RCC 7860 (cell line): ENCODE measurements around the gene MGMT.

ENCODE experiments used
- DNase-seq: peaks from one replicate; pipeline ENCODE4 v3.0.0-alpha.2; 2015; ENCODE audit warnings: low spot score
- FAIRE-seq: peaks from 2 replicates; lab custom pipeline; 2012; peaks lifted over from hg19 to GRCh38; lab: Jason Lieb, UNC

Gene MGMT

DNA sequence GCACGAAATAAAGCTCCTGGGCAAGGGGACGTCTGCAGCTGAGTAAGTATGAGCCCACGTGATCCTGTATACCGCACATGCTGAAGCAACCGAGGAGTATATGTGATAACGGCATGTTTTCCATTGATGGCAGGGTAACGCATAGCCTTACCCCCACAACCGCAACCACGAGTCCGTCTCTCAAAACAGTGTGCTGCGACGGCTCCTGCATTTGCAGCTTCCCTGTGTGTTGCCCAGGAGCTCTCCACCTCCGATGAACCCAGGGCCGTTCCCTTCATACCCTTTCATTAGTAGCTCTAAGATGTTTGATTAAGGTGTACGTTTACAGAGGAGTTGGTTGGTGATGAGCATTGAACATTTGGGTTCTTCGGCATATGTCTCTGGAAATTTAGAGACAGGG is 69.3 kb downstream of the MGMT start:
- FAIRE-seq (no peak), DNase-seq (no peak)

DNA sequence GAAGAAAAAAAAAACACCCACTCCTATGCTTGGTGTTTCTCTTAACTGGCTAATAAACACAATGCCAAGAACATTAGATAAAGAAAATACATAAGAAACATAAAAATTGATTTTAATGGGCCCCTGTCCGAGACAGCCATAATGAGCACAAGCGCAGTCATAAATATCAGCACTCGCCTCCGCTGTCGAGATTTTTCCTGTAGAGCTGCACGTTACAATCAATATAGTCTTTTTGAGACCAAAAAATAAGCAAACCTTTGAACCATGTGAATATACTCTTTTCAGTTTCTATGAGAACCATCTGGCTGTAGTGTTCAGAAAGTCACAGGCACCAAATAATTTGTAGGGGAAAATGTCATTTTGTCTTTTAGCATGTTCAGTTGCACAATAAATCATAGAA is 70.1 kb downstream of the MGMT start:
- no peak for DNase-seq
- no peak for FAIRE-seq

DNA sequence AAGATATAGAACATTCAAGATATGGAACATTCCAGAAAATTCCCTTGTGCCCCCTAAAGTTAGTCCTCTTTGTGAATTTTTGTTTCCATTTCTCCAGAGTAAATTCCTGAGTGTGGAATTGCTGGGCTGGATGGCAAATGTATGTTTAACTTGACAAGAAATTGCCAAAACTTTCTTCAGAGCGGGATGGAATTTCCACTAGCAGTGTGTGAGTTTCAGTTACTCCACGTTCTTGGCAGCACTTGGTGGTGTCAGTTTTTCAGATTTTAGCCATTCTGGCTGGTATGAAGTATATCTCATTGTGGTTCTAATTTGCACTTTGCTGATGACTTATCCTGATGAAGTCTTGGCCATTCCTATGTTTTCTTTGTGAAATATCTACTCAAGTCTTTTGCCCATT is 71.2 kb downstream of the MGMT start:
- no peak for FAIRE-seq
- DNase-seq, result no peak

DNA sequence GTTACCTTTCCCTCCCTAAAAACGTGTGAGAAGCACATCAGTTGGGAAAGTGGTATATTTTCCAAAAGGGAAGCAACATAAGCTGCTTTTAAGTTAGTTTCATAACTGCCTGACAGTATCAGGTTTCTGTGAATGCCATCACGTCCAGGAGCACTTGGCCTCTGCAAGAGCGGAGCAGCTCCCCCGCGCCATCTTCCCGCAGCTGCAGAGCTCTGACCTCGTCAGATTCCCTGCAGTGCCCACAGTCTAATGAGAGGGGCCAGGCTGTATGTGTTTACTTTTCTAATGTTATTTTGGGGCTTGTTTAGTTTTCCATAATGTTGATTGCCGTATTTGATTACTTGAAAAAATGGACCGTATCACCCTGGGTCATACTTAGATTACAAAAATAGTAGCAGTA is 74.2 kb downstream of the MGMT start:
- FAIRE-seq, result no peak
- DNase-seq, result no peak

DNA sequence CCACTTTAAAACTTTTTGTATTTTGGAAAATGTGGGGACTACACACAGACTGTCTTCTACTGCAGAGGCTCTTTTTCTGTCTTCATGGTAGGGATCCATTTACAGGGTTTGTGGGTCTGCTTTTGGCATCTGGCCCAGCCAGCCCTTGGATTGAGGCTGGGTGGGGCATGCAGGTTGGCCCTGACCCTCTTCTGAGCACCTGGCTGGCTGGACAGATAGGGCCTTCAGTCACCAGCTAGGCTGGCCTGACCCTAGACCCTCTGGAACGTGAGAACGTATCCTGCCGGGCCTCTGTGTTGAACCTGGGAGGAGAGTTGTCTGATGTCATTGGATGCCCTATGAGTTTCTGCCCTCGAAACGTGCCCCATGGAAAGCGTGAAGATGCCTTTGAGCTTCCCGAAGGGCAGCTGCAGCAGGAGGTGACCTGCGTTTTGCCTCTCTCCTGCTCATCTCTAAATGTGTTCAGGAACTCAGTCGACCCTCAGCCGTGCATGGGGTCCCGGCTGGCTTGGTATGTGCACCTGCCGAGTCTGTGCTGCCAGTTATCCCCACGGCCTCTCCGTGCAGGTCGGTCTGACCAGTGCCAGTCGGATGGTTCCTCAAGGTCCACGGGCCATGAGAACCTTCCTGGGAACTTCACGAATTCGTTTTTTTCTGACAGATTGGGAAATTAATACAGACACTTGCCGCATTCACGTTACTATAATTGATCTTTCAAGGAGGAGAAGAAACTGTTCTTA is 74.9 kb downstream of the MGMT start:
- no peak for DNase-seq
- FAIRE-seq, result no peak

DNA sequence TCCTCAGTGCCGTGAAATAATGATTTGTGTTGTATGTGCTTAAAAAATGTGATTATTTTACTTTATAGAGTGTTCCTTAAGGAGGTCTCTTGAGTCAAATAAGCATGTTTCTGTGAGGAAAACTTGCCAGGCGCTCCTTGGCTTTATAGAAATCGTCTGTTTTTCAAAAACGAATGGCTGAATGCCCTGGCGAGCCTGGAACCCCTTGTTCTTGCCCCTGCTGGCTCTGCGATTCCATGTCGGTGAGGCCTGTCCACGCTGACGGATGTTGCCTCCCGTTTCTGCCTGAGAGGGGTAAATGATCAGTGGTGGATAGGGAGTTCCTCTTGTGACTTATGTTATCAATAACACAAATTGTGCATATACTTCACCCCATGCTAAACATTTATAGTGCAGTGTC is 75.5 kb downstream of the MGMT start:
- DNase-seq (no peak), FAIRE-seq (no peak)

DNA sequence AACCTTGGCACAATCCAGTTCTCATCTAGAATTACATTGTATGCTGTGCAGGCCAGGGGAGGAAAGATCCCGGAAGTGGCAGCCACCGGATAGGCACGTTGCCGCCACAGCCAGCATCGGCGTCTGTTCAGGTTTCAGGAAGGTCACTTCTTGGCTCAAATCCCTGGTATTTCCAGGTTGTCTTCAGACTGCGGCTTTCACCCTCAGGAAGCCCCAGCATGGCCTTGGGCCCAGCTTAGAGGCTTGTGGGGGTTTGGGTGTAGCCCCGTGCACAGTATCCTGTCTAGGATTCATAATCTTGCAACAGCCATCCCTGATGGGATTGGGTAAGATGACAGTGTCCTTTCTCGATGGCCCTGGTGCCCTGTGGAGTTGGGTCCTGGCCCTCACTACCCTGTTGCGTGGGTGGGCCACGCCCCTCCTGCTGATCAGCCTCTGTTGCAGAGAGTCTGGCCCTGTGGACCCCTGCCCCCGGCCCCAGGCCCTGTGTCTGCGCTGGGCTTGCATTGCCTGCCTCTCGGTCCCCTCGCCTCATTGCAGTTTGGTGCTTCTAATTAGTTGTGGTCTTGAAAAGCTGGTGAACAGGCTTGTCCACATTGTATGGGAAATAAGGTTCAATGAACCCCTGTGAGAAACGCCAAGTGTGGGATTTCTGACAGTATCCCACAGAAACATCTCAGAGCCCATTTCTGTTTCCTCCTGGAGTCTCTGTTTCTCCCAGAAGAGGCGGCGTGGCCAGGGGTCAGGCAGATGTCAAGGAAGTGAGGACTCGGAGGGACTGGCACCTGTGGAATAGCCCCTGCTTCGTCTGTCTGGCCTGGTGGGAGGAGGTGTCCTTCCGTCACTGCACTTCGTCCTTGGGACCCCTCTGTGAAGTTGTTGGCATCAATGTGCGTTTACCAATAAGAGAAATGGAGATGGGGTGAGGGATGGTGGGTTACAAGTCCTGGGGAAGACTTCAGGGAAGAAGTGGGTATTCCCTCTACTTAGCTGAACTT is 77.5 kb downstream of the MGMT start:
- FAIRE-seq (no peak), DNase-seq (no peak)

DNA sequence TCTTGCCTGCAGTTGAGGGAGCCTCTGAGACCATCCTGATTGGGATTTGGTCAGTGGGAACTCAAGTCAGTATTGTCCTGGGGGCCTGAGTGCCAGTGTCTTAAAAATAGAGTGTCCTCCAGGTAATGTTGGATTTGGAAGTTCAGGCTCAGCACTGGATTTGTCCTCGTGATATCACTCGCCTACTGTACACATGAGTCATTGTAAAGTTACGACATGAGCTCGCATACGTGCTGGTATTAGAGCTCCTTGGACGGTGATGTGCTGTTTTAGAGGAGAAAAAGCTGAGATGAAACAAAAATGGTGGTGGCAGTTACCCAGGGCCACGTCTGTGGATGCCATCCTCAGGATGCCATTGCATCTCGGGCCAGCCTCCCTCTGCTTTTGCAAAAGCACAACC is 78.2 kb downstream of the MGMT start:
- DNase-seq (no peak), FAIRE-seq (no peak)

DNA sequence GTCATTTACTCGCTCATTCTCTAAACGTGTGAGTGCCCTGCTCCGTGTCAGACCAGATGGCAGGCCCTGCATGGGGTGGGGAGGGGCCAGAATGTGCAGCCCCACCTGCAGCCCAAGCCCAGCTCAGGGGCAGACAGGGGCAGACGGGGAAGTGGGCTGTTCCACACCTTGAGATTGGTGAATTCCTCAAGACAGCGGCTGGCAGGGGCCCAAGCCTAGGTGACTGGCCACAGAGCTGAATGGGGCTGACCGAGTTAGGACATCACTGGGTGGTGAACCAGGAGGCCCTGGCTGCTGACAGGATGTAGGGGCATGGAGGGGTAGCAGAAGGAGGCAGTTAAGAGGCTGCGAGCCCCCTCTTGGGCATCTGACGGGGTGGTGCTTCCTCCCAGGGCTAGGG is 79.1 kb downstream of the MGMT start:
- no peak for FAIRE-seq

DNA sequence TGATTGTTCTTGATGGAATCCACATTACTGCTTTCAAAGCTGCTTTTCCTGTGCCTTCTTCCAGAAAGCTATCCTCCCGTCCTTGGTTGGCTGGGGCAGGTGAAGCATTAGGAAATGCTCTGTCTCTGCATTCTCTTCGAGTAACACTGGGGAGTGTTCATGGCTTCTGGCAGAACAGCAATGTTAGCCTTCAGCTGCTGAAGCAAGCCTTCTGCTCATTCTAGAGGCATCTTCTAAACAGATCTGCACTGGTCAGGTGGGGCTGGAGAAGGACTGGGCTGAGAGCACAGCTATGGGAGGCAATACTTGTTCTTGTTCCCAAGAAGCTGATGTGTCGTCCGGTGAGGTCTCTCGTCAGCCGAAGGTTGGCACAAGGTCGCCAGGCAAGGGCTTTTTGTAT is 80.6 kb downstream of the MGMT start:
- FAIRE-seq, result no peak

More for the DNA sequence above, 79.1 kb downstream of the MGMT start:
- DNase-seq, result no peak

DNA sequence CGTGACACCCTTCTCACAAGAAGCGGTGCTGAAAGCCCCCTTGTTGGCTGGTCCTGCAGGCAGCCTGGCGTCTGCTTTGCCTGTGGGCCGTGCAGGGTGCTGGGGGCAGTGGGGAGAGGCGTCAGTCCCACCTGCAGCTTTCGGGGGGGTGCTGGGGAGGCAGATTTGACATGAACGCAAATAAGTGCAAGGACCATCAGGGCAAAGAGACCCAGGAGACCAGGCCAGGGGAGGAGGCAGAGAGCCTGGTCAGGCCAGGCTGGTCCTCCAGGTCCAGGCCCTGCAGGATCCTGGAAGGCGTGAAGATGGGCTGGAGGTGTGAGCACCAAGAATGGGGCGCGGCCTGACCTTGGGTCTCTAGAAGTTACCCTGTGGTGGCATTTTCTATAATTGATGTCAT is 81.6 kb downstream of the MGMT start:
- DNase-seq (no peak), FAIRE-seq (no peak)

More for the DNA sequence above, 80.6 kb downstream of the MGMT start:
- DNase-seq, result no peak

DNA sequence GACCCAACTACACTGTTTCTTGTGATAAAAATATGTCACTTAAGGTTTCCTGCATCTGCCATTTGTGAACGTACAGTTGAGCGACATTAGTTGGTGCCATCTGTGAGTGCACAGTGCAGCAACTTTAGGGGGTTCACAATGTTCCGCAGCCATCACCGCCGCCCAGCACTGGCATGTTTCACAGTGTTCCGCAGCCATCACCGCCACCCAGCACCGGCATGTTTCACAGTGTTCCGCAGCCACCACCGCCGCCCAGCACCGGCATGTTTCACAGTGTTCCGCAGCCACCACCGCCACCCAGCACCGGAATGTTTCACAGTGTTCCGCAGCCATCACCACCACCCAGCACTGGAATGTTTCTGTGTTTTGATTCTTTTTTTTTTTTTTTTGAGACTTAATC is 83.0 kb downstream of the MGMT start:
- FAIRE-seq, result no peak
- no peak for DNase-seq

DNA sequence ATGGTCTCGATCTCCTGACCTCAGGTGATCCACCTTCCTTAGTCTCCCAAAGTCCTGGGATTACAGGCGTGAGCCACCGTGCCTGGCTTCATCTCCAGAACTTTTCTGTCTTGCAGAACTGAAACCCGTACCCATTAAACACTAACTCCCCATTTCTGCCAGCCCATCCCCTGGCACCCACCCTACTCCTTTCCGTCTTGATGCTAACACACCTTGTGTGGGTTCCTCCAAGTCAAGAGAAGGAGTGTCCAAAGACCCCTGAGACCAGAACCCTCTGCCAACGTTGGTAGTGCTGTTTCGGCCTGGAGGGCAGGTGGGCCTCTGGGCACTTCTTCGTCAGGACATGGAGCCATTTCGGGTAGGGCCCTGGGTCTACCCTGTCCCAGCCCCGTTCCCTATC is 83.6 kb downstream of the MGMT start:
- no peak for FAIRE-seq
- no peak for DNase-seq

DNA sequence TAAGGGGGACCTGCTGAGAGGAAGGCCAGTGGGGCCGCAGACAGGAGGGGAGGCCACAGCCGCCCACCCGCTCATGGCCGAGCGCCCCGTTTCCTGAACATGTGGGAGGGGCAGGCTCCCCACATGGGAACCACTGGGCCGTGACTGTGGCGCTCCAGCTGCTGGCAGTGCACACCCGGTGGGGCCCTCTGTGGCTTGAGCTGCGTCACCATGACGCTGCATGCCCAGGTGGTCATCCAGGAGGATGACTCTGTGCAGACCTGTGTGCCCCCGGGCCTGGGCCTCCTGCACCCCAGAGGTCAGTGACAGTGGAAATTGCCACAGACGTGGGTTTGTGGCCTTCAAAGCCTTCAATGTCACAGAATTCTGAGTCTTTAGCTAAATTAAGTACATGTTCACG is 85.1 kb downstream of the MGMT start:
- FAIRE-seq, result no peak

DNA sequence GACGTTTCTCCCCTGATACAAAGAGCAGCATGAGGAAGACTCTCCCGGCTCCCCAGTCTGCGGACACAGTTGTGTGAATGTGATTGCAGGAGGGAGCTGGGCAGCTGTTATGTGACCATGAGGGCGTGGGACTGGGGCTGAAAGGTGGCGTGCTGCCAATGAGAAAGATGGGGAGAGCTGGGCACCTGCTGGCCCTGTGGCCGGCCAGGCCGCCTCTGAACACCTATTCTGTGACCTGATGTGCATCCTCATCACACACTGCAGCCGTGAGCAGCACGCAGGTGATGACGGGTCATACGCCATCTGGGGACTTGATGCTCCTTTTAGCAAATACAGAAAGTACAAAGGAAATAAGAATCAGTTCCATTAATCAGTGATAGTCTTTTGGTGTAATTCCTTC is 86.9 kb downstream of the MGMT start:
- DNase-seq (no peak), FAIRE-seq (no peak)

More for the DNA sequence above, 85.1 kb downstream of the MGMT start:
- no peak for DNase-seq

DNA sequence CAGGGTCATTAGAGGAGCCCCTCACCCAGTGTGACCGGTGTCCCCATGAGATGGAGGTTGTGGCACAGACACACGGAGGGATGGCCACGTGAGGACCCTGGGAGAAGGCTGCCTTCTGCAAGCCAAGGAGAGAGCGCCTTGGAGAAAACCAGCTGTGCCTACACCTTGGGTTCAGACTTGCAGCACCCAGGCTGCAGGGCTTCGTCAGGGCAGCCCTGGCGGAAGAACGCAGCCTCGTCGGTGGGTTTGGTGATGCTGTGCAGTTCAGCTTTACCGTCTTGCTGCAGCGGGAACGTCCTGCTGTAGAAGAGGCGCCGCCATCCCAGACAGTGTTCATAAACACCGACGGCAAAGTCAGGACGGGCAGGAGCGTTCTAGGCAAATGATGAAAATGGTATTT is 89.3 kb downstream of the MGMT start:
- no peak for FAIRE-seq

DNA sequence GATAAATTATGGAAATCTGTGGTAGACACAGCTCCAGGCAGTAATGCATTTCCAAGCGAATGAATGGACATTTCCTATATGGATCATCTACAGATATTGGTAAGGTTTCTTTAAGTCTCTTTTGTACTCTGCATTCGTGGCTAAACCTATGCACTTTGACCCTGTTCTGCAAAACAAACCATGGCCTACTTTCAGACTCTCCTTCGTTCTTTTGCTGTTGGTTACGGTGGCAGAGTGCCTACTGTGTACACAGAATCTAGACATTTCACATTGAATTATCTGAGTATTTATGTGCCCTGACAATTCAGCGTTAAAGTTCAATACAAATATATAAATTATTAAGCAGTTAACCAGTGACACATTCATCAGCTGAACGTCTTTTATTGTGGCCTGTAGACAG is 93.3 kb downstream of the MGMT start:
- DNase-seq (no peak), FAIRE-seq (no peak)

More for the DNA sequence above, 89.3 kb downstream of the MGMT start:
- DNase-seq, result no peak

DNA sequence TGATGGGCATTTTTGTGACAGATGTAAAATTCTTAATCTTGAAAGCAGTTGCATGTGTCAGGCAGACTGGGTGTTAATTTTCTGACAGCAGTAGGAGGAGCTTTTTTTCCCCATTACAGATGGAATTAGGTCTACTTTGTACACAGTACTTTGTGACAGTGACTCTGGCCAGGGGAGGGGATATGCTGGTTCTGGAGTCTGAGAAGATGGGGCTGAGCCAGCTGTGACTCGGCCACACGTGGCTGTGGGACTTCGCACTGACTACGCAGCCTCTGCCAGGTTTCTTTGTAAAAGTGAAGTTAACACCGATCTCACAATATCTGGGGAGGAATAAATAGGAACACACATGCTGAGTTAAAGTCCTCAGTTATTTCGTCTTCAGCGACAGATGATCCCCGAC is 95.4 kb downstream of the MGMT start:
- DNase-seq (no peak), FAIRE-seq (no peak)

DNA sequence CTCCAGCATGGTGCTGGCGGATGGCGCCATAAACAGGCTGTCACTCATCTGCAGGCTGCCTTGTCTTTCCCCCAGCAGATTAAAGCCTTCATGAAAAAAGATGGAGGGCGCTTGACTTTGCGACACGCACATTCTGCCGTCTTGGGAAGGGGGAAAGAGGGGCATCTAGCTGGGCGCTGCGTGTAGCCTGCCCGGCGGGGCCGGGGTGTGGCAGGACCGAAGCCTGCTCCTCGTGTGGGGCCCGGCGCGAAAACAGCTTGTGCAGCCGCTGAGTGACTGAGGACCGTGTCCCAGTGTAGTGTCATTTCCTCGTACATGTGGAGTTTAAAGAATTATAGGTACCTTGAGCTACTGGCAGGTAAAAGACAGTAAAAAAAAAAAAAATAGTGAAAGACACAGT is 97.9 kb downstream of the MGMT start:
- no peak for DNase-seq
- FAIRE-seq, result no peak

DNA sequence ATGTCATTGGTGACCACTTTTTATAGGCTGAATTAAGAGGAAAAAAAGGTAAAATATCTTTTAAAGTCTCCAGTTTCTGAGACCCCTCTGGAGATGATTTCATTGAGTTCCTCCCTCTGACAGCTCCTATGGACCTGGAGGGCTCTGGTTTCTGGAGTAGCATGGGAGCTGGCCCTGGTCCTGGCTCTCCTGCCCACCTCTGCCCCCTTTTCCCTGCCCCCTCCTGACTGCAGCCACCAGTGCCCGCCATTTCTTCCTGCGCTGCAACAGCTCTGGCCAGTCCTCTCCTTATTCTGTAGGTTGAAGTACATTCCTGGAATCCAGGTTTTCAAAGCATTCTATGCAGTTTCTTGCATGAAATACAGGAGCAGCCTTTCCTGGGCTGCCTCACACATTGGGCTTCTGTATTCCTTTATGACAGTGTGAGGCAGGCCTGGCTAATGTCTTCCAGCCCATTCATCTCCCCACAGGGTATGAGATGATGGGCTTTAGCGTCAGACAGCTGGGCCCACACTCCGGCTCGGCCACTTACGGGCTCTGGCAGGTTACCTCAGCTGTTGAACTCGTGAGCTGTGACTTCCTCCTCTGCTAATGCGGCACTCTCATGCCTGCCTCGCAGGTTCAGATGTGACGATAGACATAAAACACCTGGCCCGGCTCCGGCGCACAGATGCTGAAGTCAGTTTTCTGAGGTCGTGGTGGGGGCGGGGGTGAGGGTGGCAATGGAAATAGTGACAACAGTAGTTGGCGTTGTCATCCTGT is 101.7 kb downstream of the MGMT start:
- FAIRE-seq, result no peak

DNA sequence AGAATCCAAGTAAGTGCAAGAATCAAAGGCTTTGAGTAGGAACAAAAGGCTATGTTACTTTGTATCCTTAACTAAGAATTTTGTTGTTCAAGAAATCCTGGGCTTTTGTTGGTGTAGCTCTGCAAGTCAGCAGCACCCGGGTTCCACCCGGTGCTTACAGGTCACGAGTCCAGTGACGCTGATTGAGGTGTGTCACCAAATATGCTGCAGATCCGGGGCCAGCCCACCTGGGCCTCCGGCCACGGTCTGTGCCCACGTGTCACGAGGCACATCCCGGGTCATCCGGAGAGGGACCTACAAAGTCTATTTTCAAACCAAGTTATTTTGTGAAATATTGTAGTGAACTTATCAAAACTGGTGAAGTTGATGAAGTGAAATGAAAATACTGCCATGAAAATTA is 103.1 kb downstream of the MGMT start:
- DNase-seq (no peak), FAIRE-seq (no peak)

More for the DNA sequence above, 101.7 kb downstream of the MGMT start:
- no peak for DNase-seq
